Thoracic aorta (tissue), 2 donors: ENCODE results near the gene MUC5AC. TPM values are rescaled to one million over a fixed set of nuclear protein-coding genes. Genes with fewer than 3 reads are reported as not detected.

Experiments
- ATAC-seq: fragments of 150-250 bp; one replicate; pipeline ENCODE4 v1.8.0; 2017; ENCODE audit warnings: low read depth; ENCODE audit not compliant: insufficient number of reproducible peaks, low FRiP score
- DNase-seq: peaks from one replicate; pipeline ENCODE4 v3.0.0-alpha.2; 2020; ENCODE audit warnings: low spot score
- H3K27ac ChIP-seq, 2 donors: fragments of 200-600 bp; sonication (generic); 1 replicate in 1 of 2; 2 replicates in 1 of 2; pipeline ENCODE4 v1.5.1; 2016; ENCODE audit warnings: mild to moderate bottlenecking in 2 of 2, moderate library complexity in 2 of 2
- H3K27me3 ChIP-seq: fragments of 200-600 bp; sonication (generic); replicated peaks from 2 replicates; pipeline ENCODE4 v1.6.0; 2016; ENCODE audit warnings: mild to moderate bottlenecking; ENCODE audit not compliant: insufficient read depth
- H3K36me3 ChIP-seq: fragments of 200-600 bp; sonication (generic); one replicate; pipeline ENCODE4 v1.5.1; 2016
- H3K4me1 ChIP-seq, 2 donors: fragments of 200-600 bp; sonication (generic); 1 replicate in 1 of 2; 2 replicates in 1 of 2; pipeline versions ENCODE4 v1.5.1 to v1.6.0; 2016; ENCODE audit warnings: low read depth in 2 of 2, mild to moderate bottlenecking in 1 of 2; ENCODE audit not compliant: control insufficient read depth in 1 of 2
- H3K4me3 ChIP-seq: fragments of 200-600 bp; sonication (generic); 2 replicates; pipeline ENCODE4 v1.5.1; 2016; ENCODE audit warnings: mild to moderate bottlenecking
- H3K9me3 ChIP-seq: fragments of 200-600 bp; sonication (generic); 2 replicates; pipeline ENCODE4 v1.5.1; 2016
- CTCF ChIP-seq: fragments of 200-600 bp; sonication (generic); IDR thresholded peaks from one replicate; pipeline ENCODE4 v1.5.1; 2019; ENCODE audit warnings: antibody characterized with exemption
- total RNA-seq, 2 donors: library from RNA; depleted of rRNA; stranded (reverse); fragments of >200 nt; gene quantifications; one replicate each; pipeline versions ENCODE4 v1.1.0 to v1.2.3, GENCODE V29; 2016

MUC5AC gene
- total RNA-seq, 2 donors from 2014 or later = 45.9 TPM; not detected in 1

DNA sequence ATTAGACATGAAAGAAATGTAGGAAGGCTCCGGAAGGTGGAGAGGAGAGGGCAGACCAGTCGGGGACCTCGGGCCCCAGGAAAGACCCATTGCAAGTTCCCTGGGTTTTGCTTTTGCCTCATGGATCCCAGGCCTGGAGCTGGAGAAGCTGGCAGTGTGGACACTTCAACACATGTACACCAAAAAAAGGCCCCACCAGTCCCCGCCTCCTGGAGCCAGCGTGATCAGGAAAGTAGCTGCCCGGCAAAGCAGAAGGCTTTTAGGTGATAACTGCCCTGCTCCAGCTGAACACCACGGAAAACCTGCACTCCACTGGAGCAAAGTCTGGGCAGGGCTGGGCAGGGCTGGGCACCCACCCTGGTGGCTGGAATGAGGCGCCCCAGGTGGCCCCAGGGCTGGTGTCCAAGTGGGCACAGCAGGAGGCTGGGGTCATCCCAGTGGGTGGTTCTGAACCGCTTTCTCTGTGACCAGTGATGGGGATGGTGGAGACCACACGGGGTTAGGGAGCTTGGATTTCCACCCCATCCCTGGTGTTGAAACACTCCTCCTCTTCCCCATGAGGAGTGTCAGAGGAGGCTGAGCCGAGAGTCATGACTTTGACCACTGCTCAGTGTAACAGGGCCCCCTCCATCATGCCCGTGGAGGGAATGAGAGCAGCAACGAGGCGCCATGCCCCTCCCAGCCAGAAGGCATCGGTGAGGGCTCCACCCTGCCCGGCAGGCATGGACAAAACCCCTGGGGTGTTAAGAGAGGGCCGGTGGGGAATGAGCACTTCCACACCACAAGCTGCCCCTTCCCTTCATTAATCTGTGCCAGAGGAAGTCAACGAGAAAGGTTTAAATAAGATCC, 16.9 kb upstream of the MUC5AC start:
- Histone ChIP-seq H3K4me3 (no peak overlapping the region), H3K36me3 (no peaks in the 10 kb centered on the region), H3K4me1 (no peaks in the 10 kb centered on the region), H3K27ac (no peak overlapping the region), H3K27me3 (no peaks in the 10 kb centered on the region), H3K9me3 (no peaks in the 10 kb centered on the region)
- ATAC-seq (no peak), DNase-seq (no peak)
- no peak for TF ChIP-seq CTCF

DNA sequence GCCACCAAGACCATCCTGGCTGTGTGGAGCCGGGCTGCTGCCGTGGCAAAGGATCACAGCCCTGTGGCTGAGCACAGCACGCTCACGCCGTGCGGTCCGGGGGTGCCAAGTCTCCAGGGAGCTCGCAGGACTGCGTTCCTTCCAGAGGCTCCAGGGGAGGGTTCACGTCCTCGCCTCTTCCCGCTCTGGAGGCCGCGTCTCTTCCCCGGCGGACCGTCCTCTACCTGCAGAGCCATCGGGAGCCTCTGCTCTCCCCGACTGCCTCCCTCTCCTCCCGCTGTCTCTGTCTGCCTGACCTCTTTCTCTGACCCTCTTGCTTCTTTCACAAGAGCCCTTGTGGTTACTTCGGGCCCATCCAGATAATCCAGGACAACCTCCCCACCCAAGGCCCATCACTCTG, 11.4 kb upstream of the MUC5AC start:
- Histone ChIP-seq H3K27me3 (no peaks in the 10 kb centered on the region), H3K4me3 (no peak overlapping the region), H3K9me3 (no peaks in the 10 kb centered on the region), H3K4me1 (no peaks in the 10 kb centered on the region), H3K36me3 (no peaks in the 10 kb centered on the region), H3K27ac (no peak overlapping the region)
- TF ChIP-seq CTCF = no peak
- no peak for DNase-seq
- no peak for ATAC-seq

DNA sequence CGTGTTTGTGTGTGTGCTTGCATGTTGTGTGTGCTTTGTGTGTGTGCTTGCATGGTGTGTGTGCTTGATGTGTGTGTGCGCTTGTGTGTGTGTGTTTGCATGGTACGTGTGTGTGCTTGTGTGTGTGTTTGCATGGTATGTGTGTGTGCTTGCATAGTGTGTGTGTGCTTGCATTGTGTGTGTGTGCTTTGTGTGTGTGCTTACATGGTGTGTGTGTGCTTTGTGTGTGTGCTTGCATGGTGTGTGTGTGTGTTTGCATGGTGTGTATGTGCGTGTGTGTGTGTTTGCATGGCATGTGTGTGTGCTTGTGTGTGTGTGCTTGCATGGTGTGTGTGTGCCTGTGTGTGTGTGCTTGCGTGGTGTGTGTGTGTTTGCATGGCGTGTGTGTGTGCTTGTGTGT, 10.0 kb upstream of the MUC5AC start:
- Histone ChIP-seq H3K4me3 (no peak overlapping the region), H3K9me3 (no peaks in the 10 kb centered on the region), H3K27ac (no peak overlapping the region), H3K27me3 (no peaks in the 10 kb centered on the region), H3K36me3 (no peaks in the 10 kb centered on the region), H3K4me1 (no peaks in the 10 kb centered on the region)
- TF ChIP-seq CTCF = no peak
- no peak for ATAC-seq
- DNase-seq = no peak

- ATAC-seq = no peak
- Histone ChIP-seq H3K27ac (no peak overlapping the region), H3K9me3 (no peaks in the 10 kb centered on the region), H3K36me3 (no peaks in the 10 kb centered on the region), H3K4me1 (no peaks in the 10 kb centered on the region), H3K27me3 (no peaks in the 10 kb centered on the region), H3K4me3 (no peak overlapping the region)
- no peak for DNase-seq
- TF ChIP-seq CTCF = no peak
These were observed 9.0 kb upstream of the MUC5AC start for GRCh38 chr11:1148752-1149180.

DNA sequence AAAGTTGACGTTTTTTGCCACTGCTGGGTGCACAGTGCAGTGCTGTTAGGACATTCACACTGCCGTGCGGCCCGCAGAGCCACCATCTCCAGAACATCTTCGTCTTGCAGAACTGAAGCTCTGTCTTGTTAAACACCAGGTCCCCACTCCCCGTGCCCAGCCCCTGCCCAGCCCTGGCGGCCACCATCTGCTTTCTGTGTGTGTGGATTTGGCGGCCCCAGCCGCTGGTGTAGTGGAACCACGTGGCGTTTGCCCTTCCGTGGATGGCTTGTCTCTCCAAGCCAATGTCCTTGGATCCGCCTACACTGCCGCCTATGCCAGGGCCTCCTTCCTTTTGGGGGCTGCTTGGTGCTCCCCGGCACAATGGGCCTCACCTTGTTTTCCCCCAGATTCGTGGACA, 8.2 kb upstream of the MUC5AC start:
- no peak overlapping the region for H3K27ac ChIP-seq
- ATAC-seq (no peak), DNase-seq (no peak)
- H3K27me3 ChIP-seq = no peaks in the 10 kb centered on the region
- no peak for TF ChIP-seq CTCF
- H3K4me3 ChIP-seq = no peak overlapping the region
- no peaks in the 10 kb centered on the region for H3K9me3 ChIP-seq
- H3K4me1 ChIP-seq = no peaks in the 10 kb centered on the region
- H3K36me3 ChIP-seq = no peaks in the 10 kb centered on the region
